Uterus (tissue), 2 donors: ENCODE measurements around the gene ANKRD11.

Experiments used
- CTCF ChIP-seq, 4 experiments: fragments of 200-600 bp in 2 of 4; fragments of 450-650 bp in 2 of 4; sonication (generic) in 2 of 4; IDR thresholded peaks; one replicate each; pipeline ENCODE4 v1.5.1; 2016 to 2019; ENCODE audit warnings: antibody characterized with exemption in 4 of 4, mild to moderate bottlenecking in 2 of 4, moderate library complexity in 1 of 4
- POLR2A ChIP-seq, 2 donors: fragments of 450-650 bp; IDR thresholded peaks; one replicate each; pipeline ENCODE4 v1.6.1; 2016; ENCODE audit warnings: antibody characterized with exemption in 2 of 2, mild to moderate bottlenecking in 1 of 2, moderate library complexity in 1 of 2

GRCh38 chr16:89317101-89317671, 173.2 kb downstream of the ANKRD11 start:
- no peak for TF ChIP-seq POLR2A (IDR thresholded peaks at IDR 0.05)
- no peak for TF ChIP-seq CTCF (IDR thresholded peaks at IDR 0.05)
